Heart left ventricle (tissue), 13 donors: Measurements from ENCODE around the gene TC2N.

Source experiments
- CTCF ChIP-seq, 12 donors: fragments of 200-600 bp; sonication (generic) in 4 of 12; IDR thresholded peaks; one replicate each; pipeline versions ENCODE4 v1.5.0 to v1.8.0; 2018 to 2022; ENCODE audit warnings: antibody characterized with exemption in 12 of 12, mild to moderate bottlenecking in 5 of 12
- POLR2A ChIP-seq, 2 donors: fragments of 450-650 bp; IDR thresholded peaks; one replicate each; pipeline ENCODE4 v1.6.1; 2017; ENCODE audit warnings: antibody characterized with exemption in 2 of 2, mild to moderate bottlenecking in 2 of 2, moderate library complexity in 2 of 2
- donor health status: ischemic (EF 13 %, LVEDD 7.1; RV severe dilation, severe dysfunction).
- donor health status: DM: no; HTN: yes; CAD: no.
- donor health status: DM: no; HTN: no; CAD: no.
- donor health status: ischemic (EF 25% LVEDD 6.9; RV normal size, moderate dysfunction).
- donor health status: ischemic (EF 25% LVEDD 5.7; RV mildly dilated, moderate dysfunction).
- donor health status: ischemic (EF 35%, LVEDD 5.7; RV mildly dilated, moderate dysfunction).
- donor health status: nonischemic (EF 11% LVEDD 7.7; RV severe dilation, severe dysfunction).
- donor health status: DM: yes; HTN: yes; CAD: no.
- donor health status: PGD.
- donor health status: ischemic (EF 29% LVEDD 5.4; RV normal size, mild dysfunction).
- donor health status: nonischemic (EF 23%, LVEDD 6.1; RV moderate dilation, normal function).

- TF ChIP-seq POLR2A (IDR thresholded peaks at IDR 0.05) (no peak), CTCF (IDR thresholded peaks at IDR 0.05) (no peak)
Measured at GRCh38 chr14:91755570-91756295, 111.6 kb downstream of the TC2N start.
